GM12878 (cell line): ENCODE measurements around the gene NDC1. TPM values are rescaled to one million over a fixed set of nuclear protein-coding genes. Genes with fewer than 3 reads are reported as not detected.

Source experiments
- ATAC-seq: fragments of 200-7000 bp; cut with Tn5 transposase; 3 replicates; pipeline ENCODE4 v1.9.1; 2020; ENCODE audit warnings: mild to moderate bottlenecking, moderate library complexity
- BruUV-seq: library from RNA; stranded (reverse); fragments of 400-500 nt; replicated peaks from 2 replicates; lab custom pipeline; 2021; lab: Mats Ljungman, UMichigan
- CTCF ChIA-PET: fragments of 300-600 bp; sonication (Branson Sonifier 250); formaldehyde crosslinking; extraction: SDS; loops from one replicate; lab custom pipeline; 2021; ENCODE audit warnings: inconsistent platforms; lab: Yijun Ruan, JAX
- POLR2A ChIA-PET: fragments of 350-600 bp; formaldehyde crosslinking; extraction: SDS; loops from one replicate; lab custom pipeline; 2021; ENCODE audit warnings: inconsistent platforms; lab: Charles Lee
- RAD21 ChIA-PET: fragments of 300-600 bp; sonication (Branson Sonifier 250); formaldehyde crosslinking; loops from one replicate; lab custom pipeline; 2023; ENCODE audit warnings: antibody characterized with exemption; ENCODE audit not compliant: unreplicated experiment; lab: Charles Lee
- SMC1A ChIA-PET: fragments of 300-600 bp; sonication (Branson Sonifier 250); formaldehyde crosslinking; loops from one replicate; lab custom pipeline; 2023; ENCODE audit not compliant: unreplicated experiment, uncharacterized antibody; lab: Charles Lee
- DNase-seq: peaks from one replicate; pipeline ENCODE4 v3.0.0-alpha.2; 2011; ENCODE audit warnings: low read depth, low spot score
- FAIRE-seq: peaks from 3 replicates; lab custom pipeline; 2011; peaks lifted over from hg19 to GRCh38; lab: Jason Lieb, UNC
- H2AFZ ChIP-seq: 2 replicates; pipeline ENCODE4 v1.6.0; 2011; ENCODE audit warnings: low read depth, low read length, control low read depth; ENCODE audit not compliant: control insufficient read depth
- H3K27ac ChIP-seq: 2 replicates; pipeline ENCODE4 v1.5.1; 2011; ENCODE audit warnings: control low read depth; ENCODE audit not compliant: control insufficient read depth, insufficient read depth
- H3K27me3 ChIP-seq, 2 experiments: replicated peaks in 1 of 2; 2 replicates each; pipeline versions ENCODE4 v1.6.0 to v1.6.1; 2011; ENCODE audit warnings: low read length in 1 of 2; ENCODE audit not compliant: control insufficient read depth in 2 of 2, insufficient read depth in 2 of 2
- H3K36me3 ChIP-seq, 2 experiments: 2 replicates each; pipeline ENCODE4 v1.5.1; 2011; ENCODE audit warnings: low read length in 1 of 2; ENCODE audit not compliant: control insufficient read depth in 2 of 2, insufficient read depth in 2 of 2
- H3K4me1 ChIP-seq: 2 replicates; pipeline ENCODE4 v1.6.1; 2011; ENCODE audit warnings: mild to moderate bottlenecking, low read length, moderate library complexity, mixed read lengths; ENCODE audit not compliant: control insufficient read depth, insufficient read depth
- H3K4me2 ChIP-seq: 2 replicates; pipeline ENCODE4 v1.6.0; 2011; ENCODE audit warnings: control low read depth; ENCODE audit not compliant: control insufficient read depth, insufficient read depth
- H3K4me3 ChIP-seq: fragments of 200-600 bp; sonication (generic); 2 replicates; pipeline ENCODE4 v1.5.1; 2016
- H3K79me2 ChIP-seq: 2 replicates; pipeline ENCODE4 v1.6.0; 2011; ENCODE audit warnings: low read length; ENCODE audit not compliant: control insufficient read depth, insufficient read depth
- H3K9ac ChIP-seq: 2 replicates; pipeline ENCODE4 v1.8.0; 2011; ENCODE audit warnings: low read length, control low read depth, mixed read lengths; ENCODE audit not compliant: control insufficient read depth, insufficient read depth
- H3K9me3 ChIP-seq: replicated peaks from 3 replicates; pipeline ENCODE4 v1.5.1; 2011; ENCODE audit warnings: mild to moderate bottlenecking, low read length; ENCODE audit not compliant: control insufficient read depth, insufficient read depth
- H4K20me1 ChIP-seq: 2 replicates; pipeline ENCODE4 v1.6.0; 2011; ENCODE audit not compliant: control insufficient read depth, insufficient read depth
- BMI1 ChIP-seq: fragments of 450-650 bp; IDR thresholded peaks from 2 replicates; pipeline ENCODE4 v1.6.1; 2016; ENCODE audit warnings: mild to moderate bottlenecking, moderate library complexity, borderline replicate concordance
- CHD2 ChIP-seq: IDR thresholded peaks from 2 replicates; pipeline ENCODE4 v1.6.1; 2011; ENCODE audit warnings: low read depth, low read length, improper control_type of control experiment, borderline replicate concordance
- EZH2 ChIP-seq: IDR thresholded peaks from 2 replicates; pipeline ENCODE4 v1.6.1; 2012; ENCODE audit warnings: low read depth, mild to moderate bottlenecking, control low read depth, inconsistent platforms, low read length, borderline replicate concordance; ENCODE audit not compliant: control insufficient read depth
- KAT2A ChIP-seq: conservative IDR thresholded peaks from 2 replicates; pipeline ENCODE4 v1.6.1; 2011; ENCODE audit warnings: low read depth, low read length; ENCODE audit not compliant: control insufficient read depth
- KDM1A ChIP-seq: fragments of 200-600 bp; sonication (generic); IDR thresholded peaks from 2 replicates; pipeline ENCODE4 v1.6.1; 2016; ENCODE audit warnings: borderline replicate concordance
- PAX5 ChIP-seq: IDR thresholded peaks from 2 replicates; pipeline ENCODE4 v1.6.1; 2011; ENCODE audit warnings: low read depth, low read length, borderline replicate concordance
- POLR2AphosphoS5 ChIP-seq: IDR thresholded peaks from 2 replicates; pipeline ENCODE4 v1.6.1; 2011; ENCODE audit warnings: mild to moderate bottlenecking, low read length, inconsistent platforms
- PRDM15 ChIP-seq: fragments of 450-650 bp; formaldehyde crosslinking; IDR thresholded peaks from 2 replicates; pipeline ENCODE4 v1.4.0; 2020; ENCODE audit warnings: mild to moderate bottlenecking, moderate library complexity
- RBBP5 ChIP-seq: fragments of 200-600 bp; sonication (generic); conservative IDR thresholded peaks from 2 replicates; pipeline ENCODE4 v1.6.1; 2016
- SMAD5 ChIP-seq: IDR thresholded peaks from 2 replicates; pipeline ENCODE4 v1.6.1; 2016; ENCODE audit warnings: antibody characterized with exemption, low read depth
- TAF1 ChIP-seq: IDR thresholded peaks from 2 replicates; pipeline ENCODE4 v1.6.1; 2011; ENCODE audit warnings: mild to moderate bottlenecking, low read depth, low read length, borderline replicate concordance
- WRNIP1 ChIP-seq: IDR thresholded peaks from 2 replicates; pipeline ENCODE4 v1.6.1; 2011; ENCODE audit warnings: low read depth, low read length, improper control_type of control experiment, borderline replicate concordance
- WGBS: methylation state at CpG from one replicate; pipeline ENCODE4 v1.1.6; 2016; ENCODE audit warnings: low lambda C conversion rate; ENCODE audit not compliant: insufficient replicate concordance, insufficient coverage; ENCODE audit errors: missing lambda C conversion rate; 5-methylcytosine and 5-hydroxymethylcytosine counted together
- in situ Hi-C: fragments of 300-500 bp; cut with MboI; formaldehyde crosslinking; loops from 9 replicates; pipeline ENCODE4 v1.14.3; 2018; ENCODE audit warnings: mixed read lengths
- intact Hi-C: fragments of 100-400 bp; cut with micrococcal nuclease; formaldehyde crosslinking; loops from one replicate; pipeline ENCODE4 v1.14.2; 2022; ENCODE audit not compliant: unreplicated experiment
- polyA plus RNA-seq, 11 experiments: library from polyadenylated mRNA; depleted of rRNA in 4 of 11; unstranded in 6 of 11; stranded (reverse) in 5 of 11; fragments of >200 nt; fragmentation: Nextera tagmentation in 4 of 11; fragmentation: Illumina TruSeq in 1 of 11; extraction: Ambion mirVana in 4 of 11; extraction: Trizol in 1 of 11; gene quantifications; 1 replicate in 1 of 11; 2 replicates in 10 of 11; pipeline versions ENCODE4 v1.2.1 to v1.2.3, GENCODE V29; 2011 to 2016; ENCODE audit warnings: inconsistent platforms in 2 of 11, missing spikeins in 2 of 11, low read depth in 1 of 11
- total RNA-seq, 4 experiments: library from RNA; depleted of rRNA in 3 of 4; stranded (reverse); fragments of >200 nt in 3 of 4; fragmentation: Illumina TruSeq in 1 of 4; extraction: Trizol in 1 of 4; gene quantifications; 2 replicates each; pipeline versions ENCODE4 v1.2.1 to v1.2.3, GENCODE V29; 2013 to 2021
- TF ChIP-seq, protein P1 (sequence below): IDR thresholded peaks from 2 replicates; pipeline ENCODE4 v1.6.1; 2012; ENCODE audit warnings: mild to moderate bottlenecking, low read depth, low read length

NDC1 gene
- total and polyA plus RNA-seq, 10 of the 15 experiments (the other 5 are each of a cell fraction or from before 2014, with no cell fraction given) = 20.2 to 77.6 (median 47.1) TPM

- intact Hi-C loops (no loop called here), in situ Hi-C loops (no loop called here)
- ChIA-PET POLR2A (no interaction called here), CTCF (no interaction called here), RAD21 (no interaction called here), SMC1A (no interaction called here)
- H3K27me3 ChIP-seq = no peaks in the 10 kb centered on the region
- peaks cover 0 to 8% of the 10 kb centered on the region in 2 experiments; a peak in 2 of 4 replicates for H3K36me3 ChIP-seq
- H3K79me2 ChIP-seq = no peaks in the 10 kb centered on the region
- H2AFZ ChIP-seq = no peak overlapping the region
- WGBS = 95% methylated on average over 1 of the region's 1 CpG
- DNase-seq (no peak), ATAC-seq (no peak), FAIRE-seq (no peak)
- no peak overlapping the region for H3K4me3 ChIP-seq
- no peak overlapping the region for H3K9ac ChIP-seq
- no peaks in the 10 kb centered on the region for H4K20me1 ChIP-seq
- TF ChIP-seq KDM1A (no peak), CHD2 (no peak), POLR2AphosphoS5 (no peak), SMAD5 (no peak), EZH2 (no peak), PAX5 (no peak), BMI1 (no peak), PRDM15 (CRISPR knock-in tag) (no peak), RBBP5 (no peak), TAF1 (no peak), KAT2A (no peak), WRNIP1 (no peak)
- TF ChIP-seq, protein P1, sequence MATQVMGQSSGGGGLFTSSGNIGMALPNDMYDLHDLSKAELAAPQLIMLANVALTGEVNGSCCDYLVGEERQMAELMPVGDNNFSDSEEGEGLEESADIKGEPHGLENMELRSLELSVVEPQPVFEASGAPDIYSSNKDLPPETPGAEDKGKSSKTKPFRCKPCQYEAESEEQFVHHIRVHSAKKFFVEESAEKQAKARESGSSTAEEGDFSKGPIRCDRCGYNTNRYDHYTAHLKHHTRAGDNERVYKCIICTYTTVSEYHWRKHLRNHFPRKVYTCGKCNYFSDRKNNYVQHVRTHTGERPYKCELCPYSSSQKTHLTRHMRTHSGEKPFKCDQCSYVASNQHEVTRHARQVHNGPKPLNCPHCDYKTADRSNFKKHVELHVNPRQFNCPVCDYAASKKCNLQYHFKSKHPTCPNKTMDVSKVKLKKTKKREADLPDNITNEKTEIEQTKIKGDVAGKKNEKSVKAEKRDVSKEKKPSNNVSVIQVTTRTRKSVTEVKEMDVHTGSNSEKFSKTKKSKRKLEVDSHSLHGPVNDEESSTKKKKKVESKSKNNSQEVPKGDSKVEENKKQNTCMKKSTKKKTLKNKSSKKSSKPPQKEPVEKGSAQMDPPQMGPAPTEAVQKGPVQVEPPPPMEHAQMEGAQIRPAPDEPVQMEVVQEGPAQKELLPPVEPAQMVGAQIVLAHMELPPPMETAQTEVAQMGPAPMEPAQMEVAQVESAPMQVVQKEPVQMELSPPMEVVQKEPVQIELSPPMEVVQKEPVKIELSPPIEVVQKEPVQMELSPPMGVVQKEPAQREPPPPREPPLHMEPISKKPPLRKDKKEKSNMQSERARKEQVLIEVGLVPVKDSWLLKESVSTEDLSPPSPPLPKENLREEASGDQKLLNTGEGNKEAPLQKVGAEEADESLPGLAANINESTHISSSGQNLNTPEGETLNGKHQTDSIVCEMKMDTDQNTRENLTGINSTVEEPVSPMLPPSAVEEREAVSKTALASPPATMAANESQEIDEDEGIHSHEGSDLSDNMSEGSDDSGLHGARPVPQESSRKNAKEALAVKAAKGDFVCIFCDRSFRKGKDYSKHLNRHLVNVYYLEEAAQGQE = no peak
- H3K4me1 ChIP-seq = peaks cover 3% of the 10 kb centered on the region; the same call in 1 of the 2 replicates
- H3K27ac ChIP-seq = no peak overlapping the region
- no TSS peak for BruUV-seq
- H3K9me3 ChIP-seq = no peaks in the 10 kb centered on the region
- no peak overlapping the region for H3K4me2 ChIP-seq
These were observed 68.9 kb downstream of the NDC1 start for GRCh38 chr1:53769184-53769583.
